Limb (tissue), 2 donors: Measurements from ENCODE around the gene TMEM201.

Experiments used
- DNase-seq, 2 donors: peaks; one replicate each; pipeline ENCODE4 v3.0.0-alpha.2; 2016; ENCODE audit errors: extremely low spot score in 2 of 2

Gene TMEM201

GRCh38 chr1:9600861-9601834, 12.4 kb downstream of the TMEM201 start:
- DNase-seq = no peak

GRCh38 chr1:9601942-9602793, 13.5 kb downstream of the TMEM201 start:
- no peak for DNase-seq

- DNase-seq = no peak
These were observed 14.1 kb downstream of the TMEM201 start for GRCh38 chr1:9602794-9603167.

GRCh38 chr1:9603307-9603706, 14.6 kb downstream of the TMEM201 start:
- no peak for DNase-seq

- DNase-seq = no peak
These were observed 15.3 kb downstream of the TMEM201 start for GRCh38 chr1:9603766-9604753.

GRCh38 chr1:9604836-9605235, 16.1 kb downstream of the TMEM201 start:
- DNase-seq = no peak

GRCh38 chr1:9605946-9606455, 17.3 kb downstream of the TMEM201 start:
- DNase-seq = no peak

GRCh38 chr1:9606458-9606857, 17.7 kb downstream of the TMEM201 start:
- no peak for DNase-seq

GRCh38 chr1:9606948-9607347, 18.2 kb downstream of the TMEM201 start:
- DNase-seq = no peak

- no peak for DNase-seq
These were observed 18.6 kb downstream of the TMEM201 start for GRCh38 chr1:9607352-9607751.

- no peak for DNase-seq
These were observed 21.3 kb downstream of the TMEM201 start for GRCh38 chr1:9609998-9610397.

GRCh38 chr1:9610548-9610947, 21.8 kb downstream of the TMEM201 start:
- no peak for DNase-seq

- DNase-seq = no peak
These were observed 23.0 kb downstream of the TMEM201 start for GRCh38 chr1:9611716-9612115.

GRCh38 chr1:9612162-9612845, 23.6 kb downstream of the TMEM201 start:
- DNase-seq = no peak

- no peak for DNase-seq
These were observed 24.3 kb downstream of the TMEM201 start for GRCh38 chr1:9612871-9613624.

GRCh38 chr1:9613625-9614299, 25.1 kb downstream of the TMEM201 start:
- no peak for DNase-seq

- no peak for DNase-seq
These were observed 26.8 kb downstream of the TMEM201 start for GRCh38 chr1:9615316-9616063.
